OCI-LY7 (cell line): Measurements from ENCODE around the gene FOXP1. TPM values are rescaled to one million over a fixed set of nuclear protein-coding genes. Genes with fewer than 3 reads are reported as not detected.

Experiments
- BruUV-seq: library from RNA; stranded (reverse); fragments of 400-500 nt; replicated peaks from 2 replicates; lab custom pipeline; 2021; lab: Mats Ljungman, UMichigan
- CTCF ChIA-PET: fragments of 300-600 bp; sonication (Branson Sonifier 250); formaldehyde crosslinking; loops from one replicate; lab custom pipeline; 2022; ENCODE audit warnings: antibody characterized with exemption; ENCODE audit not compliant: unreplicated experiment; lab: Charles Lee
- POLR2A ChIA-PET: fragments of 300-600 bp; sonication (Branson Sonifier 250); formaldehyde crosslinking; loops from one replicate; lab custom pipeline; 2022; ENCODE audit warnings: antibody characterized with exemption; lab: Charles Lee
- DNase-seq: peaks from one replicate; pipeline ENCODE4 v3.0.0-alpha.2; 2015; ENCODE audit warnings: low spot score
- H2AFZ ChIP-seq: fragments of 200-600 bp; sonication (generic), shearing (Covaris generic); 2 replicates; pipeline ENCODE4 v1.6.1; 2014; ENCODE audit warnings: mild to moderate bottlenecking, antibody characterized with exemption, low read length, moderate library complexity
- H3K27ac ChIP-seq: fragments of 200-600 bp; sonication (generic); 2 replicates; pipeline ENCODE4 v1.5.1; 2014; ENCODE audit warnings: mixed run types, low read depth, mild to moderate bottlenecking, moderate library complexity, low read length, inconsistent platforms; ENCODE audit not compliant: poor library complexity, severe bottlenecking
- H3K36me3 ChIP-seq: fragments of 200-600 bp; sonication (generic); 2 replicates; pipeline ENCODE4 v1.6.1; 2014; ENCODE audit warnings: mild to moderate bottlenecking, antibody characterized with exemption, low read length, moderate library complexity, mixed read lengths; ENCODE audit not compliant: insufficient read depth
- H3K4me1 ChIP-seq: fragments of 200-600 bp; sonication (generic); 2 replicates; pipeline ENCODE4 v1.5.1; 2014; ENCODE audit warnings: mild to moderate bottlenecking, low read length; ENCODE audit not compliant: insufficient read depth, poor library complexity, severe bottlenecking
- H3K4me2 ChIP-seq: fragments of 200-600 bp; sonication (generic); 2 replicates; pipeline ENCODE4 v1.6.1; 2014; ENCODE audit warnings: mild to moderate bottlenecking, low read length
- H3K4me3 ChIP-seq: fragments of 200-600 bp; sonication (generic); 2 replicates; pipeline ENCODE4 v1.5.1; 2014; ENCODE audit warnings: mild to moderate bottlenecking, low read depth, low read length; ENCODE audit not compliant: poor library complexity, severe bottlenecking
- H3K79me2 ChIP-seq: fragments of 200-600 bp; sonication (generic); 2 replicates; pipeline ENCODE4 v1.6.1; 2016; ENCODE audit warnings: low read depth, mild to moderate bottlenecking, low read length, moderate library complexity, mixed read lengths; ENCODE audit not compliant: insufficient read depth
- H3K9me2 ChIP-seq: fragments of 200-600 bp; sonication (generic); 2 replicates; pipeline ENCODE4 v1.6.1; 2016; ENCODE audit warnings: mild to moderate bottlenecking, low read length, mixed read lengths; ENCODE audit not compliant: insufficient read depth
- H3K9me3 ChIP-seq: fragments of 200-600 bp; sonication (generic); 2 replicates; pipeline ENCODE4 v1.6.1; 2014; ENCODE audit warnings: mild to moderate bottlenecking, mixed run types, low read length, mixed read lengths
- H4K20me1 ChIP-seq: fragments of 200-600 bp; sonication (generic); 2 replicates; pipeline ENCODE4 v1.6.1; 2014; ENCODE audit warnings: mild to moderate bottlenecking, antibody characterized with exemption, low read length, moderate library complexity, mixed read lengths; ENCODE audit not compliant: insufficient read depth
- EZH2phosphoT487 ChIP-seq: fragments of 200-600 bp; sonication (generic); IDR thresholded peaks from 2 replicates; pipeline ENCODE4 v1.6.1; 2018; ENCODE audit warnings: low read depth, borderline replicate concordance, mild to moderate bottlenecking, mixed run types, antibody characterized with exemption, low read length, moderate library complexity, mixed read lengths
- intact Hi-C: fragments of 100-400 bp; cut with micrococcal nuclease; formaldehyde crosslinking; loops from one replicate; pipeline ENCODE4 v1.10.0; 2022; ENCODE audit not compliant: unreplicated experiment
- total RNA-seq, 2 experiments: library from RNA; depleted of rRNA in 1 of 2; stranded (reverse); fragments of >200 nt in 1 of 2; shearing (Covaris generic) in 1 of 2; gene quantifications; 2 replicates each; pipeline ENCODE4 v1.2.3, GENCODE V29; 2014 to 2022
- TF ChIP-seq, protein P1 (sequence below): fragments of 200-600 bp; sonication (generic); conservative IDR thresholded peaks from 2 replicates; pipeline ENCODE4 v1.5.1; 2014; ENCODE audit warnings: mild to moderate bottlenecking, antibody characterized with exemption, low read length, moderate library complexity, mixed read lengths

FOXP1 gene
- total RNA-seq, 2 experiments from 2014 or later, result 87.3 to 151 TPM

DNA sequence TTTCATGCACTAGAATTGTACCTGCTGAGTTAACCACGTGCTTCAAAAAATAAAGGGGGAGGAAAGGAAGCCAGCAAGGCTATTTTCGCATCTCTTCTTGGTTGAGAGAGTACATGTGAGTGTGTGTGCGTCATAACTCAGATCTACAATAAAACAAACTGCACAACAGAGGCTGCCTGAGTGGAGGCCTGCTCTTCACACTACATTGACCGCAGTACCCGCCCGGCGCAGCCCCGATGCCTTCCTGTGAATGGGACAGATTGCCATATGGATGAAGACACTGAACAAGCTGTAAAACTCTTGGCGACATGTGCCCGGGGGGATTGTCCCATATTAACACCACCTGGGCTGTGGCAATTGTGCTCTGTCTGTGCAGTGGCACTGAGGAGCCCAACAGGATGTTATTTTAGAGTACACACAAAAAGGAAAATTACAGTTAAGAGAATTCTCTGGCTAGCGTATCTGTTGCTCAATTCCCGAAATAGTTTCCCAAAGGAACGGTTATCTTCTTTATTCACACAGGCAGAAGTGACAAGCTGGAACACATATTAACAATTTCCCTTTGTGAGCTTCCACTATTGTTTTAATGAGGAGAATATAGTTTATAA, 551.5 kb downstream of the FOXP1 start:
- H3K4me1 ChIP-seq, result peaks cover 45% of the 10 kb centered on the region
- no peaks in the 10 kb centered on the region for H3K9me2 ChIP-seq
- H3K36me3 ChIP-seq, result peaks cover 47% of the 10 kb centered on the region
- peak; percentile 86 for DNase-seq
- H3K4me3 ChIP-seq, result peak overlapping the region; percentile 46
- ChIA-PET POLR2A (interaction anchor here (0.5 to 1.2 kb wide), 4 partner anchors 10 to 1995 kb away, joined by 3 to 5 read pairs (median 3); no protein-coding TSS in a partner anchor), CTCF (no interaction called here)
- TF ChIP-seq EZH2phosphoT487, result no peak
- intact Hi-C loops, result loop anchor here (1.0 to 2.0 kb wide), 2 partner anchors 21 to 33 kb away; no protein-coding TSS in a partner anchor
- no TSS peak for BruUV-seq
- peaks cover 9% of the 10 kb centered on the region; the same call in 1 of the 2 replicates for H3K79me2 ChIP-seq
- no peaks in the 10 kb centered on the region for H3K9me3 ChIP-seq
- H3K4me2 ChIP-seq, result peak overlapping the region; percentile 84
- H2AFZ ChIP-seq, result no peak overlapping the region
- H3K27ac ChIP-seq, result peak overlapping the region; percentile 63
- peaks cover 4% of the 10 kb centered on the region; the same call in 1 of the 2 replicates for H4K20me1 ChIP-seq

DNA sequence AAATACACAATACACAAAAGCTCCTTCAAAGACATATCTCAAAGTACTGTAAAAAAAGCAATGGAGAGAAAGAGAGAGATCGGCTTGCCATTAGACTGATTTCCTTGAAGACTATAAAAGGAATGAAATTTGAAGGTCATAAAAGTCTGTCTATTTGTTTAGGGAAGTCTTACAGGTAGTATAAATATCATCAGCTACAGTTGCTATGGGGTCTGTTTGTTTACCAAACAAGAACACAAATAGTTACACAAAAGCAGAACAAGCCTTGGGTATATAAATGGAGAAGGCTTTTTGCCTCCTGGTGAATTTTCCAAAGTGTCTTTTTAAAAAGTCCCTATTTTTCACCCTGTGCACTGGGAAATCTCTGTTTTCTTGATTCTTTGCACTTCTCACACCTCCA, 552.3 kb downstream of the FOXP1 start:
- Histone ChIP-seq H3K27ac (no peak overlapping the region), H3K9me2 (no peaks in the 10 kb centered on the region), H3K36me3 (peaks cover 39% of the 10 kb centered on the region), H3K4me2 (peak overlapping the region; percentile 84; the same call in 1 of the 2 replicates), H2AFZ (no peak overlapping the region), H3K79me2 (peaks cover 9% of the 10 kb centered on the region; the same call in 1 of the 2 replicates), H3K4me3 (no peak overlapping the region), H3K4me1 (peaks cover 45% of the 10 kb centered on the region), H3K9me3 (no peaks in the 10 kb centered on the region), H4K20me1 (peaks cover 4% of the 10 kb centered on the region; the same call in 1 of the 2 replicates)
- ChIA-PET CTCF (no interaction called here), POLR2A (interaction anchor here (0.9 to 1.2 kb wide), 2 partner anchors 30 to 131 kb away, joined by 3 to 4 read pairs; no protein-coding TSS in a partner anchor)
- DNase-seq, result no peak
- BruUV-seq, result no TSS peak
- intact Hi-C loops, result no loop called here
- TF ChIP-seq, protein P1, sequence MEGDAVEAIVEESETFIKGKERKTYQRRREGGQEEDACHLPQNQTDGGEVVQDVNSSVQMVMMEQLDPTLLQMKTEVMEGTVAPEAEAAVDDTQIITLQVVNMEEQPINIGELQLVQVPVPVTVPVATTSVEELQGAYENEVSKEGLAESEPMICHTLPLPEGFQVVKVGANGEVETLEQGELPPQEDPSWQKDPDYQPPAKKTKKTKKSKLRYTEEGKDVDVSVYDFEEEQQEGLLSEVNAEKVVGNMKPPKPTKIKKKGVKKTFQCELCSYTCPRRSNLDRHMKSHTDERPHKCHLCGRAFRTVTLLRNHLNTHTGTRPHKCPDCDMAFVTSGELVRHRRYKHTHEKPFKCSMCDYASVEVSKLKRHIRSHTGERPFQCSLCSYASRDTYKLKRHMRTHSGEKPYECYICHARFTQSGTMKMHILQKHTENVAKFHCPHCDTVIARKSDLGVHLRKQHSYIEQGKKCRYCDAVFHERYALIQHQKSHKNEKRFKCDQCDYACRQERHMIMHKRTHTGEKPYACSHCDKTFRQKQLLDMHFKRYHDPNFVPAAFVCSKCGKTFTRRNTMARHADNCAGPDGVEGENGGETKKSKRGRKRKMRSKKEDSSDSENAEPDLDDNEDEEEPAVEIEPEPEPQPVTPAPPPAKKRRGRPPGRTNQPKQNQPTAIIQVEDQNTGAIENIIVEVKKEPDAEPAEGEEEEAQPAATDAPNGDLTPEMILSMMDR, result no peak
- TF ChIP-seq EZH2phosphoT487, result no peak

DNA sequence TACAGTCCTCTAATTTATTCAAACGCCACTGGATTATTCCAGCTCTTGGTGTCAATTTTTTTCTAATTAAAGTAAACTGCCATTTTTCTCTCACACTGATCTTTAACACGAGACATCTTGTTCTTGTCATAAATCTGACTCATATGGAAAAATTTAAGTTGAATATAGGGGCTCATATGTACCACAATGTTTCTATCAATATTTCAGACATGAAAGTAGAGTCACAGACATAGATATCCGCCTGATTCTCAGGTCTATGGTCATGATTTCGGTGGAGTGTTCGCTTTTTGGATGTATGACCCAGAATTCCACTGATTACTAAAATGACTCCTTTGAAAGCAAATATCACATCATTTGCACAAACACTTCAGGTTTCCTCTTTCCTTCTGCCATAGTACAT, 552.8 kb downstream of the FOXP1 start:
- no peak for DNase-seq
- Histone ChIP-seq H3K4me2 (no peak overlapping the region), H3K9me2 (no peaks in the 10 kb centered on the region), H3K36me3 (peaks cover 35% of the 10 kb centered on the region), H3K4me1 (peaks cover 45% of the 10 kb centered on the region), H4K20me1 (peaks cover 4% of the 10 kb centered on the region; the same call in 1 of the 2 replicates), H3K79me2 (peaks cover 9% of the 10 kb centered on the region; the same call in 1 of the 2 replicates), H3K9me3 (no peaks in the 10 kb centered on the region), H3K27ac (no peak overlapping the region), H2AFZ (no peak overlapping the region), H3K4me3 (no peak overlapping the region)
- intact Hi-C loops, result no loop called here
- ChIA-PET CTCF (no interaction called here), POLR2A (interaction anchor here (0.9 to 1.2 kb wide), 2 partner anchors 30 to 131 kb away, joined by 3 to 4 read pairs; no protein-coding TSS in a partner anchor)
- TF ChIP-seq, protein P1, result no peak
- TF ChIP-seq EZH2phosphoT487, result no peak
- BruUV-seq, result no TSS peak
